K562 (cell line): ENCODE results near the gene ADAMTSL3. TPM values are rescaled to one million over a fixed set of nuclear protein-coding genes. Genes with fewer than 3 reads are reported as not detected.

Source experiments
- ATAC-seq: fragments of 200-7000 bp; cut with Tn5 transposase; 3 replicates; pipeline ENCODE4 v1.9.1; 2020; ENCODE audit warnings: moderate library complexity
- BruUV-seq: library from RNA; stranded (reverse); fragments of 400-500 nt; replicated peaks from 2 replicates; lab custom pipeline; 2021; lab: Mats Ljungman, UMichigan
- CTCF ChIA-PET: fragments of 300-600 bp; formaldehyde crosslinking; extraction: SDS; loops from one replicate; lab custom pipeline; 2021; ENCODE audit warnings: low intra/inter-chr PET ratio; lab: Yijun Ruan, JAX
- POLR2A ChIA-PET: fragments of 300-600, 350-650 bp; sonication (Branson Sonifier 250); formaldehyde crosslinking; extraction: SDS; loops from one replicate; lab custom pipeline; 2021; ENCODE audit warnings: antibody characterized with exemption, inconsistent platforms; lab: Yijun Ruan, JAX
- DNase-seq, 4 experiments: peaks; one replicate each; pipeline versions ENCODE4 v3.0.0 to v3.0.0-alpha.2; 2011 to 2018; ENCODE audit warnings: low spot score in 3 of 4, mixed read lengths in 3 of 4; ENCODE audit errors: extremely low read depth in 1 of 4
- FAIRE-seq: peaks from 2 replicates; lab custom pipeline; 2011; peaks lifted over from hg19 to GRCh38; lab: Jason Lieb, UNC
- H2AFZ ChIP-seq: 2 replicates; pipeline ENCODE4 v1.6.0; 2011; ENCODE audit warnings: low read depth, low read length, control low read depth, inconsistent platforms
- H3K27ac ChIP-seq: fragments of 200-600 bp; 3 replicates; pipeline ENCODE4 v1.8.0; 2011; ENCODE audit warnings: low read depth, mild to moderate bottlenecking, control low read depth, inconsistent platforms, low read length, moderate library complexity, mixed read lengths; ENCODE audit errors: extremely low read depth
- H3K27me3 ChIP-seq, 2 experiments: fragments of 300-600 bp in 1 of 2; 2 replicates in 1 of 2; 3 replicates in 1 of 2; pipeline versions ENCODE4 v1.6.0 to v1.8.0; 2011; ENCODE audit warnings: inconsistent platforms in 2 of 2, low read length in 2 of 2, mild to moderate bottlenecking in 1 of 2, mixed read lengths in 1 of 2, moderate library complexity in 1 of 2; ENCODE audit not compliant: control insufficient read depth in 2 of 2, insufficient read depth in 2 of 2
- H3K36me3 ChIP-seq: fragments of 300-600 bp; 3 replicates; pipeline ENCODE4 v1.8.0; 2011; ENCODE audit warnings: mild to moderate bottlenecking, low read length, inconsistent platforms; ENCODE audit not compliant: control insufficient read depth, insufficient read depth
- H3K4me1 ChIP-seq, 2 experiments: fragments of 200-600 bp in 1 of 2; replicated peaks in 1 of 2; 2 replicates in 1 of 2; 3 replicates in 1 of 2; pipeline versions ENCODE4 v1.5.1 to v1.8.0; 2011; ENCODE audit warnings: inconsistent platforms in 2 of 2, low read length in 2 of 2, mild to moderate bottlenecking in 1 of 2, mixed read lengths in 1 of 2, moderate library complexity in 1 of 2; ENCODE audit not compliant: control insufficient read depth in 2 of 2, insufficient read depth in 2 of 2
- H3K4me2 ChIP-seq: 2 replicates; pipeline ENCODE4 v1.6.1; 2011; ENCODE audit warnings: low read length, control low read depth, inconsistent platforms, mixed read lengths; ENCODE audit not compliant: insufficient read depth
- H3K4me3 ChIP-seq: fragments of 200-600 bp; sonication (generic), shearing (Covaris generic); 2 replicates; pipeline ENCODE4 v1.5.1; 2016; ENCODE audit warnings: control low read depth, inconsistent platforms
- H3K79me2 ChIP-seq: fragments of 200-600 bp; 3 replicates; pipeline ENCODE4 v1.8.0; 2011; ENCODE audit warnings: low read length, inconsistent platforms; ENCODE audit not compliant: control insufficient read depth, insufficient read depth
- H3K9ac ChIP-seq, 2 experiments: 2 replicates each; pipeline versions ENCODE4 v1.6.0 to v1.6.1; 2011; ENCODE audit warnings: low read depth in 2 of 2, low read length in 2 of 2, control low read depth in 1 of 2, inconsistent platforms in 1 of 2, mild to moderate bottlenecking in 1 of 2, mixed read lengths in 1 of 2; ENCODE audit not compliant: insufficient read depth in 1 of 2
- H3K9me1 ChIP-seq: one replicate; pipeline ENCODE4 v1.6.0; 2011; ENCODE audit warnings: inconsistent platforms, mild to moderate bottlenecking, low read length, moderate library complexity; ENCODE audit not compliant: control insufficient read depth, insufficient read depth
- H3K9me3 ChIP-seq: replicated peaks from 2 replicates; pipeline ENCODE4 v1.5.1; 2011; ENCODE audit warnings: low read depth, low read length, inconsistent platforms; ENCODE audit not compliant: control insufficient read depth, insufficient read depth
- H4K20me1 ChIP-seq: replicated peaks from 2 replicates; pipeline ENCODE4 v1.6.1; 2011; ENCODE audit warnings: low read length, inconsistent platforms, mixed read lengths; ENCODE audit not compliant: control insufficient read depth, insufficient read depth
- ARID1B ChIP-seq: fragments of 450-650 bp; IDR thresholded peaks from 2 replicates; pipeline ENCODE4 v1.6.1; 2016; ENCODE audit warnings: antibody characterized with exemption, mild to moderate bottlenecking, inconsistent platforms
- ESRRA ChIP-seq: fragments of 450-650 bp; IDR thresholded peaks from 2 replicates; pipeline ENCODE4 v1.6.1; 2014; ENCODE audit warnings: low read depth, mild to moderate bottlenecking, moderate library complexity, borderline replicate concordance
- GABPB2 ChIP-seq: fragments of 250-450 bp; sonication (Bioruptor Pico); conservative IDR thresholded peaks from 2 replicates; pipeline ENCODE4 v1.5.1; 2021; ENCODE audit warnings: mild to moderate bottlenecking
- HNRNPLL ChIP-seq: fragments of 200-400 bp; formaldehyde crosslinking; IDR thresholded peaks from 2 replicates; pipeline ENCODE4 v1.6.1; 2017; ENCODE audit warnings: low read length, low read depth, mild to moderate bottlenecking; ENCODE audit not compliant: poor library complexity, severe bottlenecking
- MAFG ChIP-seq: fragments of 450-650 bp; conservative IDR thresholded peaks from 2 replicates; pipeline ENCODE4 v1.6.1; 2016; ENCODE audit warnings: missing genetic modification characterization, missing compliant biosample characterization
- MCM7 ChIP-seq, 2 experiments: fragments of 450-650 bp; IDR thresholded peaks; 2 replicates each; pipeline ENCODE4 v1.6.1; 2016 to 2018
- NKRF ChIP-seq: fragments of 450-650 bp; IDR thresholded peaks from 2 replicates; pipeline ENCODE4 v1.6.1; 2016; ENCODE audit warnings: borderline replicate concordance
- PML ChIP-seq: IDR thresholded peaks from 2 replicates; pipeline ENCODE4 v1.6.1; 2012; ENCODE audit warnings: low read length, inconsistent platforms
- RAD51 ChIP-seq: fragments of 450-650 bp; IDR thresholded peaks from 2 replicates; pipeline ENCODE4 v1.7.1; 2016; ENCODE audit warnings: low read depth, mild to moderate bottlenecking, borderline replicate concordance
- RERE ChIP-seq: sonication (generic); formaldehyde crosslinking; IDR thresholded peaks from 2 replicates; pipeline ENCODE4 v1.8.0; 2023; ENCODE audit warnings: missing genetic modification reagents, mild to moderate bottlenecking, borderline replicate concordance
- SAFB ChIP-seq: fragments of 200-400 bp; formaldehyde crosslinking; IDR thresholded peaks from 2 replicates; pipeline ENCODE4 v1.6.1; 2017; ENCODE audit warnings: low read depth, low read length, borderline replicate concordance
- ZNF212 ChIP-seq: fragments of 450-650 bp; formaldehyde crosslinking; IDR thresholded peaks from 2 replicates; pipeline ENCODE4 v1.4.0; 2020; ENCODE audit warnings: mild to moderate bottlenecking
- ZNF551 ChIP-seq: fragments of 250-450 bp; sonication (Bioruptor Pico); IDR thresholded peaks from 2 replicates; pipeline ENCODE4 v1.5.0; 2021; ENCODE audit warnings: mild to moderate bottlenecking, moderate library complexity
- ZNF586 ChIP-seq: fragments of 450-650 bp; formaldehyde crosslinking; conservative IDR thresholded peaks from 2 replicates; pipeline ENCODE4 v1.4.0; 2020; ENCODE audit warnings: mild to moderate bottlenecking, moderate library complexity
- WGBS: fragments of 100-300 bp; shearing (Covaris generic); methylation state at CpG from one replicate; pipeline ENCODE4 v1.1.6; 2016; ENCODE audit warnings: low coverage, mixed read lengths; ENCODE audit not compliant: insufficient coverage; ENCODE audit errors: missing lambda C conversion rate; 5-methylcytosine and 5-hydroxymethylcytosine counted together
- in situ Hi-C: fragments of 300-500 bp; cut with MboI; formaldehyde crosslinking; loops from 4 replicates; pipeline ENCODE4 v1.15.0; 2018; ENCODE audit warnings: inconsistent platforms, mixed read lengths
- intact Hi-C: fragments of 100-400 bp; cut with micrococcal nuclease; formaldehyde crosslinking; loops from 2 replicates; pipeline ENCODE4 v1.14.2; 2022
- polyA plus RNA-seq, 8 experiments: library from polyadenylated mRNA; depleted of rRNA in 4 of 8; stranded (reverse) in 5 of 8; unstranded in 3 of 8; fragments of >200 nt; fragmentation: Nextera tagmentation in 2 of 8; fragmentation: Illumina TruSeq in 1 of 8; extraction: Ambion mirVana in 2 of 8; extraction: Trizol in 1 of 8; gene quantifications; 2 replicates each; pipeline versions ENCODE4 v1.2.1 to v1.2.3, GENCODE V29; 2011 to 2014; ENCODE audit warnings: inconsistent platforms in 1 of 8, missing spikeins in 1 of 8
- total RNA-seq, 7 experiments: library from RNA; depleted of rRNA in 6 of 7; stranded (reverse); fragments of >200 nt in 6 of 7; fragmentation: Illumina TruSeq in 2 of 7; extraction: Trizol in 2 of 7; gene quantifications; 2 replicates each; pipeline versions ENCODE4 v1.2.1 to v1.2.3, GENCODE V29; 2011 to 2021; ENCODE audit warnings: low replicate concordance in 1 of 7
- TF ChIP-seq, protein P1 (sequence below): fragments of 450-650 bp; conservative IDR thresholded peaks from 2 replicates; pipeline ENCODE4 v1.6.1; 2016; ENCODE audit warnings: missing genetic modification characterization, low read depth, mild to moderate bottlenecking, control low read depth, missing compliant biosample characterization

Gene ADAMTSL3
- total and polyA plus RNA-seq, 9 of the 15 experiments (the other 6 are each of a cell fraction or from before 2014, with no cell fraction given): 0.01 to 0.18 (median 0.07) TPM; not detected in 3

GRCh38 chr15:83835479-83835878, 181.6 kb downstream of the ADAMTSL3 start:
- Histone ChIP-seq H3K27me3 (no peaks in the 10 kb centered on the region; a peak in 1 of 5 replicates), H4K20me1 (no peaks in the 10 kb centered on the region), H3K4me3 (no peak overlapping the region), H2AFZ (no peak overlapping the region), H3K9me3 (no peaks in the 10 kb centered on the region), H3K79me2 (no peaks in the 10 kb centered on the region), H3K4me1 (no peaks in the 10 kb centered on the region), H3K4me2 (no peak overlapping the region), H3K27ac (no peak overlapping the region), H3K36me3 (no peaks in the 10 kb centered on the region), H3K9me1 (no peaks in the 10 kb centered on the region), H3K9ac (no peak overlapping the region)
- ATAC-seq (no peak), DNase-seq (no peak), FAIRE-seq (peak; percentile 23)
- 0% methylated on average over 1 of the region's 1 CpG for WGBS
- CTCF ChIA-PET: no interaction called here
- in situ Hi-C loops (no loop called here), intact Hi-C loops (no loop called here)
- no TSS peak for BruUV-seq
- POLR2A ChIA-PET: no interaction called here
- TF ChIP-seq ESRRA (no peak), MCM7 (IDR thresholded peaks at IDR 0.05) (no peak), GABPB2 (no peak), ZNF551 (no peak), NKRF (no peak), SAFB (no peak), ARID1B (no peak), RAD51 (no peak), ZNF212 (no peak), PML (no peak), HNRNPLL (no peak), RERE (CRISPR knock-in tag) (no peak), MAFG (tag) (no peak), ZNF586 (no peak)
- TF ChIP-seq, protein P1, sequence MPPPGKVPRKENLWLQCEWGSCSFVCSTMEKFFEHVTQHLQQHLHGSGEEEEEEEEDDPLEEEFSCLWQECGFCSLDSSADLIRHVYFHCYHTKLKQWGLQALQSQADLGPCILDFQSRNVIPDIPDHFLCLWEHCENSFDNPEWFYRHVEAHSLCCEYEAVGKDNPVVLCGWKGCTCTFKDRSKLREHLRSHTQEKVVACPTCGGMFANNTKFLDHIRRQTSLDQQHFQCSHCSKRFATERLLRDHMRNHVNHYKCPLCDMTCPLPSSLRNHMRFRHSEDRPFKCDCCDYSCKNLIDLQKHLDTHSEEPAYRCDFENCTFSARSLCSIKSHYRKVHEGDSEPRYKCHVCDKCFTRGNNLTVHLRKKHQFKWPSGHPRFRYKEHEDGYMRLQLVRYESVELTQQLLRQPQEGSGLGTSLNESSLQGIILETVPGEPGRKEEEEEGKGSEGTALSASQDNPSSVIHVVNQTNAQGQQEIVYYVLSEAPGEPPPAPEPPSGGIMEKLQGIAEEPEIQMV (tag): no peak
